PFSK-1 (cell line): ENCODE data around the gene NEUROG2.

ENCODE experiments used
- FOXP2 ChIP-seq: optimal IDR thresholded peaks from 2 replicates; pipeline ENCODE3; 2011; ENCODE audit warnings: borderline replicate concordance, control low read depth, inconsistent platforms; ENCODE audit not compliant: insufficient read depth; ENCODE audit errors: extremely low read length, extremely low read depth
- POLR2AphosphoS5 ChIP-seq: IDR thresholded peaks from 2 replicates; pipeline ENCODE4 v1.6.1; 2012; ENCODE audit warnings: low read depth, mild to moderate bottlenecking, control low read depth, low read length, moderate library complexity
- REST ChIP-seq, 2 experiments: IDR thresholded peaks; 2 replicates each; pipeline versions ENCODE4 v1.6.1 to v1.8.0; 2011 to 2012; ENCODE audit warnings: low read depth in 2 of 2, low read length in 2 of 2, control low read depth in 1 of 2, inconsistent platforms in 1 of 2, mild to moderate bottlenecking in 1 of 2, moderate library complexity in 1 of 2; ENCODE audit not compliant: insufficient read depth in 1 of 2
- SIN3A ChIP-seq: IDR thresholded peaks from 2 replicates; pipeline ENCODE4 v1.6.1; 2012; ENCODE audit warnings: mild to moderate bottlenecking, low read length, moderate library complexity, borderline replicate concordance; ENCODE audit not compliant: insufficient read depth
- TAF1 ChIP-seq: IDR thresholded peaks from 2 replicates; pipeline ENCODE4 v1.6.1; 2012; ENCODE audit warnings: low read length, control low read depth, borderline replicate concordance; ENCODE audit not compliant: insufficient read depth

The NEUROG2 gene

GRCh38 chr4:112509243-112510141 is 6.5 kb downstream of the NEUROG2 start:
- TF ChIP-seq TAF1 (no peak), FOXP2 (no peak), REST (IDR thresholded peaks at IDR 0.05; ENCODE audit: insufficient read depth in 1 of 2, low read depth in 2 of 2, low read length in 2 of 2) (no peak), POLR2AphosphoS5 (no peak)

GRCh38 chr4:112508356-112508755 is 7.6 kb downstream of the NEUROG2 start:
- no peak for TF ChIP-seq POLR2AphosphoS5
- no peak for TF ChIP-seq FOXP2
- TF ChIP-seq SIN3A: no peak
- no peak for TF ChIP-seq TAF1
- TF ChIP-seq REST (IDR thresholded peaks at IDR 0.05; ENCODE audit: insufficient read depth in 1 of 2, low read depth in 2 of 2, low read length in 2 of 2): no peak

- TF ChIP-seq SIN3A: no peak
- no peak for TF ChIP-seq POLR2AphosphoS5
- no peak for TF ChIP-seq REST (IDR thresholded peaks at IDR 0.05; ENCODE audit: insufficient read depth in 1 of 2, low read depth in 2 of 2, low read length in 2 of 2)
- no peak for TF ChIP-seq FOXP2
- TF ChIP-seq TAF1: no peak
Measured at GRCh38 chr4:112504807-112505206, 11.2 kb downstream of the NEUROG2 start.

GRCh38 chr4:112502871-112503270 is 13.1 kb downstream of the NEUROG2 start:
- TF ChIP-seq FOXP2 (no peak), REST (IDR thresholded peaks at IDR 0.05; ENCODE audit: insufficient read depth in 1 of 2, low read depth in 2 of 2, low read length in 2 of 2) (no peak), POLR2AphosphoS5 (no peak), TAF1 (no peak), SIN3A (no peak)
